ENCODE data around the gene CKAP2L.
"Not testable (repeated sequence)": the region's sequence is repeated elsewhere in the genome, so short reads cannot be mapped to it uniquely, and the experiment has no call there.

Gene CKAP2L

DNA sequence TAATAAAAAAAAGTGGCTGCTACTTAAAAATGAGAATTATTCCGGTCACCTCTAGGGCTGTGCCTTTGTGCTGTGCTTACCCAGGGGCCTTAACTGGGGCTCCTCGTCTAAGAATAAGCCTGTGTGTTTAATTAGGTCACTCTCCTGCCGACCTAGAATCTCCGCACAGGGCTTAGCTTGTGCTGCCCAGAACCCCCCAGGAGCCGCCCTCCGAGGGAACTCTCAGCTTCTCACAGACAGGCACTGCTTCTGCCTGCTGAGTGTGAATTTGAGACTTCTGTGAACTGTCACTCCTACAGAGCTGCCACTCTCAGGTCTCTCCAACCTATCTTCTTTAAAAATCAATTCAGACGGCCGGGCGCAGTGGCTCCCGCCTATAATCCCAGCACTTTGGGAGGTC lies 55.4 kb downstream of the CKAP2L start:
- no peaks in the 10 kb centered on the region for H3K27me3 ChIP-seq (ENCODE audit: low read depth, low read length)
- H2AFZ ChIP-seq (ENCODE audit: low read depth, low read length) = no peak overlapping the region
- H3K36me3 ChIP-seq (replicated peaks; ENCODE audit: low read depth, low read length) = no peaks in the 10 kb centered on the region
- peak overlapping the region; percentile 51 for H3K4me3 ChIP-seq (ENCODE audit: low read length)
- H3K4me2 ChIP-seq (ENCODE audit: low read length) = peak overlapping the region; percentile 66
- TF ChIP-seq, protein P1, sequence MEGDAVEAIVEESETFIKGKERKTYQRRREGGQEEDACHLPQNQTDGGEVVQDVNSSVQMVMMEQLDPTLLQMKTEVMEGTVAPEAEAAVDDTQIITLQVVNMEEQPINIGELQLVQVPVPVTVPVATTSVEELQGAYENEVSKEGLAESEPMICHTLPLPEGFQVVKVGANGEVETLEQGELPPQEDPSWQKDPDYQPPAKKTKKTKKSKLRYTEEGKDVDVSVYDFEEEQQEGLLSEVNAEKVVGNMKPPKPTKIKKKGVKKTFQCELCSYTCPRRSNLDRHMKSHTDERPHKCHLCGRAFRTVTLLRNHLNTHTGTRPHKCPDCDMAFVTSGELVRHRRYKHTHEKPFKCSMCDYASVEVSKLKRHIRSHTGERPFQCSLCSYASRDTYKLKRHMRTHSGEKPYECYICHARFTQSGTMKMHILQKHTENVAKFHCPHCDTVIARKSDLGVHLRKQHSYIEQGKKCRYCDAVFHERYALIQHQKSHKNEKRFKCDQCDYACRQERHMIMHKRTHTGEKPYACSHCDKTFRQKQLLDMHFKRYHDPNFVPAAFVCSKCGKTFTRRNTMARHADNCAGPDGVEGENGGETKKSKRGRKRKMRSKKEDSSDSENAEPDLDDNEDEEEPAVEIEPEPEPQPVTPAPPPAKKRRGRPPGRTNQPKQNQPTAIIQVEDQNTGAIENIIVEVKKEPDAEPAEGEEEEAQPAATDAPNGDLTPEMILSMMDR (IDR thresholded peaks at IDR 0.05; ENCODE audit: low read depth, low read length) = no peak
- no peak for TF ChIP-seq EZH2phosphoT487 (IDR thresholded peaks at IDR 0.05; ENCODE audit: low read depth)
- H3K4me1 ChIP-seq (ENCODE audit: low read length) = peaks cover 60% of the 10 kb centered on the region
- peak overlapping the region; percentile 84 for H3K9ac ChIP-seq (ENCODE audit: low read length)
- no peaks in the 10 kb centered on the region for H3K9me3 ChIP-seq (ENCODE audit: insufficient read depth, low read length)
- H3K27ac ChIP-seq (ENCODE audit: low read length) = peak overlapping the region; percentile 97
- no peaks in the 10 kb centered on the region for H3K79me2 ChIP-seq (ENCODE audit: low read length)
- no peaks in the 10 kb centered on the region for H4K20me1 ChIP-seq (ENCODE audit: insufficient read depth, low read length)

DNA sequence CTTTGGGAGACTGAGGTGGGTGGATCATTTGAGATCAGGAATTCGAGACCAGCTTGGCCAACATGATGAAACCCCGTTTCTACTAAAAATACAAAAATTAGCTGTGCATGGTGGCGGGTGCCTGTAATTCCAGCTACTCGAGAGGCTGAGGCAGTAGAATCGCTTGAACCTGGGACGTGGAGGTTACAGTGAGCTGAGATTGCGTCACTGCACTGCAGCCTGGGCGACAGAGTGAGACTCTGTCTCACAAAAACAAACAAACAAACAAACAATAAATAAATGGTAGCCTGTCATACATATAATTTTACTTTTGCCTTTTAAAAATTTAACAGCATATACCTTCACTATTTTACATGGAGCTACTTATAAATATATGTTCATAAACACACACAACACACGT lies 57.5 kb downstream of the CKAP2L start:
- Histone ChIP-seq H3K27ac (ENCODE audit: low read length) (peak overlapping the region; percentile 97), H3K9ac (ENCODE audit: low read length) (peak overlapping the region; percentile 83; the same call in 1 of the 2 replicates), H3K4me2 (ENCODE audit: low read length) (peak overlapping the region; percentile 77), H3K4me1 (ENCODE audit: low read length) (peaks cover 65% of the 10 kb centered on the region)
- H3K9me3 ChIP-seq (ENCODE audit: insufficient read depth, low read length); H3K36me3 ChIP-seq (replicated peaks; ENCODE audit: low read depth, low read length); H2AFZ ChIP-seq (ENCODE audit: low read depth, low read length); H3K27me3 ChIP-seq (ENCODE audit: low read depth, low read length); H3K4me3 ChIP-seq (ENCODE audit: low read length); H3K79me2 ChIP-seq (ENCODE audit: low read length); H4K20me1 ChIP-seq (ENCODE audit: insufficient read depth, low read length): not testable (repeated sequence)

DNA sequence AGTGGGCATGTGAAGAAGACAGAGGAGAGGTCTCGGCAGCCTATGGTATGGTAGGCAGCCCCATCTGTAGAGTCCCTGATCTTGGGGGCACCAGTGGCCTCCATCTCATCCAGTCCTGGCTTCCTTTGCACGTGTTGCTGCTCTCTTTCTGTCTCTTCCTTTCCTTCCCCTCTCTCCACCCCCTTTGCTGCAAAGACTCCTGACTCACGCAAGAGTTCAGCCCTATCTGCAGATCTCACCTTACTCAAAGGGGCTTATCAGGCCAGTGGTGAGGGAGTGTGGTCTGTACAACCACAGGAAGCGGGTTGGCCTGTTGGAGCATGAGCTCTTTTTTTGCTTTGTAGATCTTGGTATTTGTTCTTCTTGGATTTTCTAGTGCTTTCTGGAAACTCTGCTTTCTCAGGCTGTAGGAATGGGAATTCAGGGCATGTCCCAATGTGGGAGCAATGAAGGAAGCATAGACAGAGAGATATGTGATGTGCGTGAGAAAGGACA lies 58.2 kb downstream of the CKAP2L start:
- Histone ChIP-seq H3K27me3 (ENCODE audit: low read depth, low read length) (no peaks in the 10 kb centered on the region), H3K36me3 (replicated peaks; ENCODE audit: low read depth, low read length) (no peaks in the 10 kb centered on the region), H2AFZ (ENCODE audit: low read depth, low read length) (peak overlapping the region; percentile 55), H3K9me3 (ENCODE audit: insufficient read depth, low read length) (no peaks in the 10 kb centered on the region), H4K20me1 (ENCODE audit: insufficient read depth, low read length) (no peaks in the 10 kb centered on the region), H3K79me2 (ENCODE audit: low read length) (no peaks in the 10 kb centered on the region), H3K4me2 (ENCODE audit: low read length) (peak overlapping the region; percentile 26), H3K4me1 (ENCODE audit: low read length) (peaks cover 72% of the 10 kb centered on the region), H3K9ac (ENCODE audit: low read length) (peak overlapping the region; percentile 41), H3K4me3 (ENCODE audit: low read length) (no peak overlapping the region), H3K27ac (ENCODE audit: low read length) (peak overlapping the region; percentile 97)
- no peak for TF ChIP-seq EZH2phosphoT487 (IDR thresholded peaks at IDR 0.05; ENCODE audit: low read depth)
- TF ChIP-seq, protein P1 (IDR thresholded peaks at IDR 0.05; ENCODE audit: low read depth, low read length) = no peak

DNA sequence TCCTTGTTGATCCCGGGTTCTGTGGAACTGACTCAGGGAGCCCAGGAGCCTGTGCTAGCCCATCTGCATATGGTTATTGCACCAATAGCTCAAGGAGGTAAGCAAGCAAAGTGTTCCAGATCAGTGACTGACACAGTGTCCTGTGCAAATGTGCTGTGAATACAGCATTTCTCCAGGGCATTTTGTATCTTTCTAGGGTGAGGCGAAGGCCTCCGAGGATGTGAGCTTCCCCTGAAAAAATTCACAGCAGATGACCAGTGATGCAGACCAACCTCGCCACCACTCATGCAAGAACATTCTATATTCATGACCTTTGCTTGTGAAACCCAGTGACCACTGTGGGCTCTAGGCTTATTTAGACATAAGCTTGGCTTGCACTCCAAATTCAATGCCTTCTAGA lies 58.8 kb downstream of the CKAP2L start:
- Histone ChIP-seq H3K79me2 (ENCODE audit: low read length) (no peaks in the 10 kb centered on the region), H3K4me3 (ENCODE audit: low read length) (no peak overlapping the region), H3K27ac (ENCODE audit: low read length) (peak overlapping the region; percentile 97), H4K20me1 (ENCODE audit: insufficient read depth, low read length) (no peaks in the 10 kb centered on the region), H3K9me3 (ENCODE audit: insufficient read depth, low read length) (no peaks in the 10 kb centered on the region), H3K4me1 (ENCODE audit: low read length) (peaks cover 79% of the 10 kb centered on the region), H3K27me3 (ENCODE audit: low read depth, low read length) (no peaks in the 10 kb centered on the region), H3K9ac (ENCODE audit: low read length) (peak overlapping the region; percentile 41; the same call in 1 of the 2 replicates), H3K36me3 (replicated peaks; ENCODE audit: low read depth, low read length) (no peaks in the 10 kb centered on the region), H3K4me2 (ENCODE audit: low read length) (peak overlapping the region; percentile 26; the same call in 1 of the 2 replicates), H2AFZ (ENCODE audit: low read depth, low read length) (0 out of 2 replicates have a peak overlapping the region, but pooled peaks have one; percentile 55)
- TF ChIP-seq, protein P1 (IDR thresholded peaks at IDR 0.05; ENCODE audit: low read depth, low read length) = no peak
- no peak for TF ChIP-seq EZH2phosphoT487 (IDR thresholded peaks at IDR 0.05; ENCODE audit: low read depth)

Measured in OCI-LY3 (cell line).